Fibroblast of skin of back (primary cell): ENCODE results near the gene CMIP.

Source experiments
- DNase-seq: peaks from one replicate; pipeline ENCODE4 v3.0.0-alpha.2; 2013

Gene CMIP

GRCh38 chr16:81462683-81463082, 18.1 kb downstream of the CMIP start:
- no peak for DNase-seq

GRCh38 chr16:81463296-81463890, 18.8 kb downstream of the CMIP start:
- DNase-seq: no peak

- no peak for DNase-seq
Measured at GRCh38 chr16:81464279-81464678, 19.7 kb downstream of the CMIP start.

- DNase-seq: no peak
Measured at GRCh38 chr16:81465375-81465943, 20.9 kb downstream of the CMIP start.

GRCh38 chr16:81466356-81466980, 21.9 kb downstream of the CMIP start:
- no peak for DNase-seq

GRCh38 chr16:81467072-81467471, 22.5 kb downstream of the CMIP start:
- DNase-seq: no peak

- no peak for DNase-seq
Measured at GRCh38 chr16:81467815-81468214, 23.2 kb downstream of the CMIP start.

GRCh38 chr16:81468269-81468902, 23.8 kb downstream of the CMIP start:
- DNase-seq: no peak

GRCh38 chr16:81469183-81469677, 24.6 kb downstream of the CMIP start:
- DNase-seq: no peak

GRCh38 chr16:81469710-81470535, 25.3 kb downstream of the CMIP start:
- no peak for DNase-seq

GRCh38 chr16:81470796-81471636, 26.4 kb downstream of the CMIP start:
- DNase-seq: no peak

GRCh38 chr16:81471882-81472281, 27.3 kb downstream of the CMIP start:
- DNase-seq: no peak

GRCh38 chr16:81472391-81472790, 27.8 kb downstream of the CMIP start:
- no peak for DNase-seq

- no peak for DNase-seq
Measured at GRCh38 chr16:81473066-81473488, 28.5 kb downstream of the CMIP start.

- peak; percentile 23 for DNase-seq
Measured at GRCh38 chr16:81473558-81473957, 28.9 kb downstream of the CMIP start.

GRCh38 chr16:81473969-81474959, 29.7 kb downstream of the CMIP start:
- DNase-seq: no peak

- no peak for DNase-seq
Measured at GRCh38 chr16:81477697-81478693, 33.4 kb downstream of the CMIP start.

GRCh38 chr16:81478876-81479511, 34.4 kb downstream of the CMIP start:
- DNase-seq: no peak
